ENCODE data around the gene CALCR.
"Not testable (repeated sequence)": the region's sequence is repeated elsewhere in the genome, so short reads cannot be mapped to it uniquely, and the experiment has no call there.

Gene CALCR

GRCh38 chr7:93562106-93562505 lies 12.4 kb downstream of the CALCR start:
- in situ Hi-C loops (cut with HindIII; ENCODE audit: low sequenced_read_pairs): no loop called here

- in situ Hi-C loops (cut with HindIII; ENCODE audit: low sequenced_read_pairs): no loop called here
Measured at GRCh38 chr7:93559639-93560491, 14.7 kb downstream of the CALCR start.

- in situ Hi-C loops (cut with HindIII; ENCODE audit: low sequenced_read_pairs): no loop called here
Measured at GRCh38 chr7:93558705-93559614, 15.6 kb downstream of the CALCR start.

GRCh38 chr7:93551931-93552330 lies 22.6 kb downstream of the CALCR start:
- in situ Hi-C loops (cut with HindIII; ENCODE audit: low sequenced_read_pairs): no loop called here

- in situ Hi-C loops (cut with HindIII; ENCODE audit: low sequenced_read_pairs): no loop called here
Measured at GRCh38 chr7:93551063-93551895, 23.2 kb downstream of the CALCR start.

- in situ Hi-C loops (cut with HindIII; ENCODE audit: low sequenced_read_pairs): no loop called here
Measured at GRCh38 chr7:93547716-93548115, 26.8 kb downstream of the CALCR start.

GRCh38 chr7:93544691-93545090 lies 29.8 kb downstream of the CALCR start:
- in situ Hi-C loops (cut with HindIII; ENCODE audit: low sequenced_read_pairs): no loop called here

GRCh38 chr7:93538061-93538460 lies 36.5 kb downstream of the CALCR start:
- in situ Hi-C loops (cut with HindIII; ENCODE audit: low sequenced_read_pairs): no loop called here

GRCh38 chr7:93535616-93536015 lies 38.9 kb downstream of the CALCR start:
- in situ Hi-C loops (cut with HindIII; ENCODE audit: low sequenced_read_pairs): no loop called here

- in situ Hi-C loops (cut with HindIII; ENCODE audit: low sequenced_read_pairs): no loop called here
Measured at GRCh38 chr7:93530701-93531100, 43.8 kb downstream of the CALCR start.

- in situ Hi-C loops (cut with HindIII; ENCODE audit: low sequenced_read_pairs): no loop called here
Measured at GRCh38 chr7:93516834-93517233, 57.7 kb downstream of the CALCR start.

GRCh38 chr7:93515144-93515543 lies 59.4 kb downstream of the CALCR start:
- in situ Hi-C loops (cut with HindIII; ENCODE audit: low sequenced_read_pairs): no loop called here

- in situ Hi-C loops (cut with HindIII; ENCODE audit: low sequenced_read_pairs): no loop called here
Measured at GRCh38 chr7:93509303-93509702, 65.2 kb downstream of the CALCR start.

- in situ Hi-C loops (cut with HindIII; ENCODE audit: low sequenced_read_pairs): no loop called here
Measured at GRCh38 chr7:93503088-93503487, 71.4 kb downstream of the CALCR start.

- in situ Hi-C loops (cut with HindIII; ENCODE audit: low sequenced_read_pairs): not testable (repeated sequence)
Measured at GRCh38 chr7:93491860-93492259, 82.7 kb downstream of the CALCR start.

GRCh38 chr7:93476491-93477344 lies 97.8 kb downstream of the CALCR start:
- in situ Hi-C loops (cut with HindIII; ENCODE audit: low sequenced_read_pairs): no loop called here

GRCh38 chr7:93475811-93476210 lies 98.7 kb downstream of the CALCR start:
- in situ Hi-C loops (cut with HindIII; ENCODE audit: low sequenced_read_pairs): no loop called here

GRCh38 chr7:93471456-93471855 lies 103.1 kb downstream of the CALCR start:
- in situ Hi-C loops (cut with HindIII; ENCODE audit: low sequenced_read_pairs): no loop called here

GRCh38 chr7:93463764-93464163 lies 110.8 kb downstream of the CALCR start:
- in situ Hi-C loops (cut with HindIII; ENCODE audit: low sequenced_read_pairs): no loop called here

- in situ Hi-C loops (cut with HindIII; ENCODE audit: low sequenced_read_pairs): no loop called here
Measured at GRCh38 chr7:93461350-93461749, 113.2 kb downstream of the CALCR start.

All from DLD1 (cell line).